Activated CD8-positive, alpha-beta memory T cell treated with anti-CD3 and anti-CD28 coated beads for 1 hour (primary cell): ENCODE measurements around the gene NPIPB8.
"Not testable (repeated sequence)": the region's sequence is repeated elsewhere in the genome, so short reads cannot be mapped to it uniquely, and the experiment has no call there.

Experiments
- DNase-seq, 2 donors: peaks; one replicate each; pipeline ENCODE4 v3.0.0-alpha.2; 2020; ENCODE audit warnings: low read depth in 1 of 2; ENCODE audit errors: extremely low read depth in 1 of 2

NPIPB8 gene

GRCh38 chr16:28606291-28607115, 31.4 kb upstream of the NPIPB8 start:
- DNase-seq: no peak

GRCh38 chr16:28607116-28607623, 30.7 kb upstream of the NPIPB8 start:
- no peak for DNase-seq

- not testable (repeated sequence) for DNase-seq
Measured at GRCh38 chr16:28607681-28608495, 30.0 kb upstream of the NPIPB8 start.

GRCh38 chr16:28608496-28608808, 29.4 kb upstream of the NPIPB8 start:
- DNase-seq: not testable (repeated sequence)

GRCh38 chr16:28608867-28609596, 28.8 kb upstream of the NPIPB8 start:
- not testable (repeated sequence) for DNase-seq

GRCh38 chr16:28609631-28610594, 28.0 kb upstream of the NPIPB8 start, which contains the start of gene SULT1A1:
TSS of gene SULT1A1 (minus strand) at chr16:28610044. CDS start at chr16:28608855, 1,189 bp downstream.
- no peak for DNase-seq

- no peak for DNase-seq
Measured at GRCh38 chr16:28610595-28611191, 27.2 kb upstream of the NPIPB8 start.

GRCh38 chr16:28612359-28613280, 25.2 kb upstream of the NPIPB8 start:
- DNase-seq: not testable (repeated sequence)

- not testable (repeated sequence) for DNase-seq
Measured at GRCh38 chr16:28613912-28614311, 24.0 kb upstream of the NPIPB8 start.

GRCh38 chr16:28614561-28614960, 23.3 kb upstream of the NPIPB8 start:
- not testable (repeated sequence) for DNase-seq

- DNase-seq: not testable (repeated sequence)
Measured at GRCh38 chr16:28615486-28616223, 22.2 kb upstream of the NPIPB8 start.

GRCh38 chr16:28616224-28616577, 21.7 kb upstream of the NPIPB8 start:
- not testable (repeated sequence) for DNase-seq

- DNase-seq: no peak
Measured at GRCh38 chr16:28616636-28617035, 21.2 kb upstream of the NPIPB8 start.

GRCh38 chr16:28617874-28618273, 20.0 kb upstream of the NPIPB8 start:
- no peak for DNase-seq

- DNase-seq: not testable (repeated sequence)
Measured at GRCh38 chr16:28620316-28620715, 17.5 kb upstream of the NPIPB8 start.

- no peak for DNase-seq
Measured at GRCh38 chr16:28621481-28622155, 16.2 kb upstream of the NPIPB8 start.

GRCh38 chr16:28622532-28623171, 15.2 kb upstream of the NPIPB8 start:
- DNase-seq: not testable (repeated sequence)
